HG02571 (cell line): ENCODE results near the gene BBLN.
"Not testable (repeated sequence)": the region's sequence is repeated elsewhere in the genome, so short reads cannot be mapped to it uniquely, and the experiment has no call there.

Source experiments
- ATAC-seq: cut with Tn5 transposase; IDR thresholded peaks from one replicate; pipeline ENCODE4 v1.9.1; 2021; ENCODE audit warnings: mild to moderate bottlenecking, moderate library complexity; ENCODE audit not compliant: unreplicated experiment

Gene BBLN

DNA sequence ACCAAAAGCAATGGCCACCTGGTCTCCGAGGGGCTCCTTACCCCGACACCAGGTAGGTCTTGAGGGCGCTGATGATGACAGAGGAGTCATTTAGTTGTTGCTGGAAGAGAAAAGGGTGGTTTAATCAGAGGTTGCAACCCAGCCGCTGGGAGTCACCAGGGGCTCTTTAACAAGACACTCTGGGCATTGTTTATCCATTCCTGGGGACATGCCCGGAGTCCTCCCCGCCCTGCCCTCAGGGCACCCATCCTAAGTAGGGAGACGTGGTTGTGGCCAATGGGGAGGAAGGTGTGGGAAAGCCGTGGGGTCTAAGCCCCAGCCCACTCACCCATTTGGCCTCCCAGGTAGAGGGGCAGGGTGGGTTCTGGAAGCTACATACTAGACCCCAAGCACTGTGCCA lies 35.6 kb upstream of the BBLN start:
- ATAC-seq = no peak

DNA sequence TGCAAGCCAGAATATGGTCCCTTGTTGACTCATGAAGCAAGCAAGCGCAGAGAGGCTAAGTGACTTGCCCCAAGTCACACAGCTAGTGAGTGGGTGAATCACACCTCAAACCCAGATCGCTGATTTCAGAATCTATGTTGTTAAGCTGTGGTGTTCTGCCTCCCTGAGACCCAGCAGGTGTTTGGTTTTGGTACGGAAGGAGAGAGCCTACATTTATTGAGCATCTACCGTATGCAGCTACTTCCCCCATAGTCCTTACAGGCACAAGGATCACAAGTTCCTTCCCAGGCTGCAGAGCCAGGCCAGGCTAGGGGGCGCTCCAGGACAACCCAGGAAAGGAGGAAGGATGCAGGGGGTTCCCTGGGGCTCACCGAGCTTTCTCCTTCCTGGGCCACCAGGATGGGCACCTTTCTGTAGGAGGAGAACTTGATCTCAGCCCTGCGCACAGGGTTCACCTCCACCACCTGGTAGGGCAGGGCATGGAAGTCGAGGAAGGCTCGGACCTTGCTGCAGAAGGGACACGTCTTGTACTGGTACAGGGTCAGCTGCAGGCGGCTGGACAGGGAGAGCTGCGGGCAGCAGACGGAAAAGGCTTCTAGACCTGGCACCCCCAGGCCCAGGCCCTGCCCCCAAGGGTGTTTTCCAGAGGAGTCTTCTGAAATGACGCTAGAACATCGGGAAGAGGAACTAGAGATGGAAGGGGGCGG lies 35.0 kb upstream of the BBLN start:
- no peak for ATAC-seq

DNA sequence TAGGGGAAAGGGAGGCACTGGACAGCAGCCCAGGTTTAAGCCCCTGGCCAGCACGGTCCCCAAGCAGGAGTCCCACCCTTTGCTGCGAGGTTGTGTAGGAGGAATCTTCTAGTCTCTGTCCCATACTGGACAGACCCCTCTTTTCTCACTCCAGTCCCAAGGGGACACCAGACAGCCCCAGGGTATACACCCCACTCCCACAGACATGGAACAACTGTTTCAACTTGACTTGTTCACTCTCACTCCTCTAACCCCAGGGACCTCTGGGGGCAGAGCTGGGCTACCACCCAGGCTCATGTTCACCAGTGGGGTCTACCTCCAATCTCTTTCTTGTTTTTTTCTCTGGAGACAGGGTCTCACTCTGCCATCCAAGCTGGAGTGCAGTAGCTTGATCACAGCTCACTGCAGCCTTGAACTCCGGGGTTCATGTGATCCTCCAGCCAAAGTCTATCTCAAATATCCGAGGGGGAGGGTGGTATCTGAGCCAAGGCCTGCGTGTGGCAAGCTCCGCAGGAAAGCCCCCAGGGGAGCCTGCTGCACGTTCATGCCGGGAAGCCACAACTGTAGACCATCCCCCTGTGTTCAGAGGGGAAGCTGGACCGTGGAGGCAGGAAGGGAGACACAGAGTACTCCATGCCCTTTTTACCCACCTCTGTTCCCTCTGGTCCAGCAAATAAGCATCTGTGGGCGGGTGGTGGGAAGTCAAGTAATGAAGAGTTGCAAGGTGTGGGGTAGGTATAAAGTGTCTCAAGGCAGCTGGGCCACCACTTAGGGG lies 34.3 kb upstream of the BBLN start:
- no peak for ATAC-seq

DNA sequence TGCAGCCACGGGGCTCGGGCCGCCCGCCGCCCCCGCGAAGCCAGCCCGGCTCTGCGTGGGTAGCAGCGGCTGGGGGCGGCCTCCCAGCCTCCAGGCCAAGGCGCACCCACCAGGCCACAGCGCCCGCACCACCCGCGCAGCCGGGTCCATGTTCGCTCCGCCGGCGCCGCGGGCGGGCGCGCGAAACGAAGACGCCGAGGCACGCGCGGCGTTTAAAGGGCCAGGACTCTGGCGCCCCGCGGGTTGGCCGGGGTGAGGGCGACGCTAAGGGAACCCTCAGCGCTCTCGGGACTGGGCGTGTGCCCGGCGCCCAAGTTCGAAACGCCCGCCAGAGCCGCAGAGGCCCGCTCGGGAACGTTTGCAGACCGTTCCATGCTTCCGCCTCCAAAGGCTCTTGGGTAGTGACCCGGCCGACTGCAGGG lies 32.5 kb upstream of the BBLN start, which contains the start of gene PTGES2:
TSS of gene PTGES2 (minus strand) at position 162 of the 422 bp plus-strand sequence. CDS start at position 150, 12 bp downstream.
- ATAC-seq = peak; percentile 49

DNA sequence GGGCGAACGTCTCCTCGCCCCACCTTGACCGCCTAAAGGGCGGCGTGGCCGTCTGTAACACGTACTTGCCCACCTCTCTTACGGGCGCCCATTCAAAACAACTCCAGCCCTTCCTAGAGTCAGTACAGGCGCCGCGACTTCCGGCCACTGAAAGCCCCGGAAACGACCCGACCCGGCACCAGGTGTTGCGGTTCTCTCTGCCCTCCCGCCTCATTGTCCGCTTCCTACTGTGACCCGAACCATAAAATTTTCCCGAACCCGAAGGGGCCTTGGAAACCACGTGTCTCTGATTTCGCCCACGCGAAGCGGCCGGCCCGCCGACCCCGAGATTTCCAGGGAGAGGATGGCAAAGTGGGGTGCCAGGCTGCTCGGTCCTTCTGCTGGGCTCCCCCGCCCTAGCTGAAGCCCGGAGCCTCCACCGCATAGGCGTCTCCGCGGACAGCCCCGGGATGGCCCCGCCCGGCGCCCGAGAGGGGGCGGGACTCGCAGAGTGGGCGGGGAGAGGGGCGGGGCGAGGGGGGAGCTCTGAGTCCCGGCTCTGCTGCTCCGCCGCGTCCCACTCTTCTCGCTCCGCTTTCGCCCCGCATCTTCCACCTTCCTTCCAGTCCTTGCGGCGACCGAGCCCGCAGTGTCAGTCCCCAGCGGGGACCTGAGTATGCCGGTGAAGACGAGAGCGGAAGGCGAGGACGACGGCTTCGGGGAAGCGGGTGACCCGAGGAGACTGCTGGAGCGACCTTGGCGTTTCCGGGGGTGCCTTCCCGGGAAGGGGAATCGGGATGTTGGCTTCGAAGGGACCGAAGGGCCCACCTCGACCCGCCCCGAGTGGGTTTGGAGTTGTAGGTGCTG lies 31.9 kb upstream of the BBLN start:
- ATAC-seq = peak; percentile 56

DNA sequence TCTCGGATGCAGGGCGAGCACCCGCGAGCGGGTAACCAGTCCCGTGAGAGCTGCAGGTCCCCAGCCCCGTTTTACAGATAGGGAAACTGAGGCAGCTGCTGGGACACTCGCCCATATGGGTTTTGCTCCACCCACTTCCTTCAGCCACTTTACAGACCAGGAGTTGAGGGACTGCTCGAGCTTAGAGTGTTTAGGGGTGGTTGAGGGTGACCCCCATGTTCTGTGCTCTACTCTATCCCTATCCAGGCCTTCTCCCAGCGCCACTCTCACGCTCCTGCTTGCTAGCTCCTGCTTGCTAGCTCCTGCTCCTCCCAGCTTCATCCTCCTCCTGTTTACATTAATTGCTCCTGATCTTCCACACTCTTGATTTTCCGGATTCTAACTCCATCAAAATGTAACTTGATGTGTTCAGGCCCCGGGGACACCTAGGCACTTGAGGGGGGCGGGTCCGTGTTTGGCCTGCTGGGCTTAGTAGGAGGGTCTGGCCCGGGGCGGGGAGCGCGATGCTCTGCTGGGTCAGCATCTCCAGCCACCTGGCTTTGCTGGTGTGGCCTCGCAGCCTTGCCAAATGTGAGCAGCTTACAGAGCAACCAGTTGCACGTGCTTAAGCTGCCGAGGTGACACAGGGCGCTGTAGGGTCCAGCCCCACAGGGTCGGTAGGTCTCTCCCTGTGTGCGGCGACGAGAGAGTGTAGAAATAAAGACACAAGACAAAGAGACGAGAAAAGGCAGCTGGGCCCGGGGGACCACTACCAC lies 31.1 kb upstream of the BBLN start:
- no peak for ATAC-seq

DNA sequence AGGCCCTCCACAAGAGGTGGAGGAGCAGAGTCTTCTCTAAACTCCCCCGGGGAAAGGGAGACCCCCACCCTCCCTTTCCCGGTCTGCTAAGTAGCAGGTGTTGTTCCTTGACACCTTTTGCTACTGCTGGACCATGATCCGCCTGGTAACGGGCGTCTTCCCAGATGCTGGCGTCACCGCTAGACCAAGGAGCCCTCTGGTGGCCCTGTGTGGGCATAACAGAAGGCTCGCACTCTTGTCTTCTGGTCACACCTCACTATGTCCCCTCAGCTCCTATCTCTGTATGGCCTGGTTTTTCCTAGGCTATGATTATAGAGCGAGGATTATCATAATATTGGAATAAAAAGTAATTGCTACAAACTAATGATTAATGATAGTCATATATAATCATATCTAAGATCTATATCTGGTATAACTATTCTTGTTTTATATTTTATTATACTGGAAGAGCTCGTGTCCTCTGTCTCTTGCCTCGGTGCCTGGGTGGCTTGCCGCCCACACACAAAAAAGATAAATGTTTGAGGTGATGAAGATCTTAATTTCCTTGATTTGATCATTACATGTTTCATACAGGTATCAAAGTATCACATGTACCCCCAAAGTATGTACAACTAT lies 30.0 kb upstream of the BBLN start:
- ATAC-seq = not testable (repeated sequence)

DNA sequence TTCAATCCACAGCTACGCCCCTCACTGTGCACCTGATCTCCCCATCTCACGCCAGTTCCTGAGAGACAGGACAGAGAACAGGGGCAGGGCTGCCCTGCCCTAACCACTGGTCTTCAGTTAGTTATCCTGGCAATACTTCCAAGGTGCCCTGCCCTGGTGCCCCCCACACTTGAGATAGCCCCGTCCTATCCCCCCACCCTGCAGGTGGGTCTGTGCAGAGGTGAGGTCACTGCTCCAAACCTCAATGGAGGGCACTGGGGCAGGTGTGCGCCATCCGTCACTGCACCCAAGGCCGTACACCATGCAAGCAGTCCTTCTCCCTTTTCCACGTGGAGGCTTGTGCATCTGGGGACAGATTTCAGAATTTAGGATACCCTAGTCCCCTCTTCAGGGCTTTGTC lies 29.4 kb upstream of the BBLN start:
- not testable (repeated sequence) for ATAC-seq

DNA sequence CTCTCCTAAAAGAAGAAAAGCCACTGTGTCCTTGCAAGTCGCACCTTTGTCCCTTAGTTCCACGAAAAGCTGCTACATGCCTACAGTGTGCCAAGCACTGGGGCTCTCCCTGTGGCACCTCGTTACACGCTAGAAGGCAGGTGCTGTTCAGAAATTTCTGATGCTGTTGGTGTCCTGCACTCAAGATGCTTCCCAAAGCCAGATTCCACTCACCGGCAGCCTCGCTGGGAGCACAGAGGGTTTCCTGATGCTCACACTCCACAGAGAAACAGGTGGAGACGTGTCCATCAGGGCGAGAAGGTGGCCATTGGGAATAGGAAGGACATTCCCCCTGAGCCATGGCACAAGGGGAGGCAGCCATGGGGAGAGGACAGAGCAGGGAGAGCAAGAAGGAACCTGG lies 28.7 kb upstream of the BBLN start:
- not testable (repeated sequence) for ATAC-seq

DNA sequence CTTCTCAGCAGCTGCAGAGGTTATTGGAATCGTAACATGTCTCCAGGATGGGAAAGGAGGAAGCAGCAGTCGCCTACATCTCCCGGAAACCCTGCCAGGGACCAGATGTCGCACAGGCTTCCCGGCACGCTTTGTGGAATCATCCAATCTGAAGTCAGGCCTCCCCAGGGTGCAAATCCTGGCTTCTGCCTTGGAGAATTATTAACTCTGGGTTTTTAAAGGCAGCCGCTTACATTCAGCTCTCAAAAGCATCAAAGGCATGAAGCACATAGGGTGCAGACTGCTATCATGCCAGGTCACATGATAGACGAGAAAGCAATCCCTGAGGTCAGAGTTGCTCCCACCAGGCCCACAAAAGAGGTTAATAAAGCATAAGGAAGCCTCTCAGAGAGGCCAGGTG lies 27.9 kb upstream of the BBLN start:
- ATAC-seq = not testable (repeated sequence)

DNA sequence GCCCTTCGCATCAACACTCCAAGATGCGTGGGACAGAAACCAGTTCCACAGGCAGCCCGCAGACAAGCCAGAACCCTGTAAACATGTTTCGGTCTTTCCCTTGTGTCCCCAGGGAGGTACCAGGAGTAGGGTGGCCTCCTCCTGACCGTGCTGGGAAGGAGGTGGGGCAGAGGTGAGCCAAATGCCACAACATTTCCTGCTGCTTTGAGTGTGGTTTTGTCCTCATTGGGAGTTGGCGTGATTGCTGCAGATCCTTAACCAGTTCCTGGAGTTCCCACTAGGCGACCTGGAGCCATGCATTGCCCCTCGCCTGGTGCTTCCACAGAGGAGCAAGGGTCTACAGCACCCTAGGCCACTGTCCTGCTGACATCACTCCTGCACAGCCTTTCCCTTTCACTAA lies 24.5 kb upstream of the BBLN start:
- ATAC-seq = not testable (repeated sequence)

DNA sequence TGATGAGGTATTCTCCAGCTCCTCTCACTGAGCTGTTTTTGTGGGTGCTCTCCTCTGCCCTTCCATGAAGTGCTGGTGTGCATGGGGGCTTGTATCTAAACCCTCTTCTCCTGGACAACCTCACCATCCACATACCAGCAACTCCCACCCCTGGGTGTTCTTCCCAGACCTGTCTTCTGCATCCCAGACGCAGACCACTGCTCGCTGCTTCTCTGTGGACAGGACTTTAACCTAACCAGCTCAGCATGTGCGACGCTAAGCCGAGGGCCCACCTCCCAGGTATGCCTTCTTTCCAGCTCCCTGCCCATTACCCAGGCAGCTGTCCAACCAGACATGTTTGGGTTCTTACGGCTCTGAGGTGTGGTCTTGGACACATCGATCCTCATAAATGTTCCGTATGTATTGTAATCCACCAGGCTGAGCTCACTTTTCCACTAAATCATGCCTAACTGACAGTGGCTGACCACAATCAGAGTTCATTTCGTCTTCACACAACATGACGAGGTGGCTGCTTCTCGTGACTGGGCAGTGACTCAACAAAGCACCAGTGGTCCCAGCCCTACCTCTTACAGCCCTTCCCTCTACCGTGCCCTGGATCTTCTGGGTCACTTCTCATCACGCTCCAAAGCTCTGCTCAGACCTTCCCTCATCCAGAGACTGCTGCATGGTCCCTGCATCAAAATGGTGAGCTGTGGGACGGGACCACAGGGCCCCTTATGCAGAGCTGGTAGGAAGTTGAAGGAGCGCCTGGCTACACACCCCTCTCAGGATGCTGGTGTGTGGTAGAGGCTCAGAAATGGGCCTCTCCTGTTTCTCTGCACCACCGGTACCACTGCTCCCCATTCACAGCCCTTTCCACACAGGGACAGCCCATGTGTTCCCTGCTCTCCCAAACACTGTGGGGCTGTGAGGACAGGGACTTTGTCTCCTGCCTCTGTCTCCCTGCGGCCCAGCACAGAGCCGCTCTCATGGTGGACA lies 23.0 kb upstream of the BBLN start:
- ATAC-seq = no peak

DNA sequence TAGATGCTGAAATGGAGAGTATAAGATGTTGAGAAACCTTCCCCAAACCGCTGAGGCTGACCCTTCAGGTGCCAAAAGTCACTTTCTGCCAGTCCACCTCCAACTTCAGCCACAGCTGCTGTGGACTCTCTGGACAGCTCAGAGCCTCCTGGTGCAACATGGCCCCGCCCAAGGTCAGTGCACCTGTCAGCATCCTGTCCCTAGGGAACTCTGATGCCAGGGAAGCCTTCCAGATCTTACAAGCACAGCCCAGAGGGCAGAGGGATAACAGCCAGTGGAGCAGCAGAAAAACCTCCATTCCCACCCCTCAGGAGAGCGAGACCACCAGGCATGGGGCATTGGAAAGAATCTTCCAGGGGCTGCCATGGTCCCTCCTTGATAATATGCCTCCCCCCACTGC lies 22.1 kb upstream of the BBLN start:
- no peak for ATAC-seq

DNA sequence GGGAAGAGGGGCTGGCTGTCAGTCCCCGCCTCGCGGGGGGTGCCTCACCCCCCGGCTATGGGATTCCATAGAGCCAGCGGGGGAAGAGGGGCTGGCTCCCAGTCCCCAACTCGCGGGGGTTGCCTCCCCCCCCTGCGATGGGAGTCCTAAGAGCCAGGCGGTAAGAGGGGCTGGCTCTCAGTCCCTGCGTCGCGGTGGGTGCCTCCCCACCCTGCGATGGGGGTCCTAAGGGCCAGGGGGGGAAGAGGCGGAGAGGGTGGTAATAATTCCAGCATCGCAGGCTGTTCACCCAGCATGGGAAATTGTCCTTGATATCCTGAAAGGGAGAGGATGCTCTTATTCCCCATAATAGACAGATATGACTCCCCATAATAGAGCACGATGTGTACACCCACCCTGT lies 20.4 kb upstream of the BBLN start:
- ATAC-seq = no peak

DNA sequence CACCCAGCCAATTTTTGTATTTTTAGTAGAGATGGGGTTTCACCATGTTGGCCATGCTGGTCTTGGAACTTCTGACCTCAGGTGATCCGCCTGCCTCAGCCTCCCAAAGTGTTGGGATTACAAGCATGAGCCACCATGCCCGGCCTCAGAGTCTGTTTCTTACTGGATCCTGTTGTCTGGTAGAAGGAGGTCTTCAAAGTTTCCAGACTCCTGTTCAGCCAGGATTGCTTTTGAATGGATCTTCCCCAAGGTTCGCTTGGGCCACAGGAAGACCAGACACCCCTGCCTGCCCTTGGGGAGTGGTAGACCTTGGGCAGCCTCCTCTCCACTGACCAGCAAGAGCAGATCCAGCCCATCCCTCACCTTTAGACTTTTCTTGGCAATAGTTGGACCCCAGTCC lies 18.5 kb upstream of the BBLN start:
- no peak for ATAC-seq

DNA sequence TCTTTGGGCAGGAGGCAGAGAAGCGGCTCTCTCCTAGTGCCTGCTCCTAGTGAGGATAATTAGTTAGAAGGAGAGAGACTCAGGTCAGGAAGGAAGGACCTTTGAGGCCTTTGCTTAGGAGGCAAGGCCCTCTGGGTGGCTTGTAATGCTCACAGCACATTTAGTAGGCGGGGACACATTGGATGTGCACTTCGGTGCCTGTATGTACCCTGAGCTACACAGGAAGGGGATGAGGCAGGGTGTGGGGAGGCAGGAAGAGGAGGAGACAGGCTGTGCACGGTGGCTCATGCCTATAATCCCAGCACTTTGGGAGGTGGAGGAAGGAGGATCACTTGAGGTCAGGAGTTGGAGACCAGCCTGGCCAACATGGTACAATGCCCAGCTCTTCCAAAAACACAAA lies 18.0 kb upstream of the BBLN start:
- no peak for ATAC-seq

DNA sequence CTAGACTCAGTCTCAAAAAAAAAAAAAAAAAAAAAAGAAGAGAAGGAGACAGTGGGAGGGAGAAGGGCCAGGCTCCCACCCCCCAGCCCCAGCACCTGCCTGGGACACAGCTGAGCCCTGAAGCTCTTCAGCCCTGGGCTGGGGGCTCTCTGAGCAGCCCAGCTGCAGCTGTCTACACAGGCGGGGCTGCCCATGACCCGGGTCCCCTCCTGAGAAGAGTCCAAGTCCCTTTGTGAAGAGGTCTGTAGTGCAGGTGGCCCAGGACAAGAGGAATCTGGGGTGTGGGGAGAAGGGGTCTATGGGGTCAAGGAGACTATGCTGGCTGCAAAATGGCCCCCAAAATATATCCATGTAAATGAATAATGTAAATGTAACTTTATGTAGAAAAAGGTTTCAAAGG lies 17.5 kb upstream of the BBLN start:
- ATAC-seq = no peak

DNA sequence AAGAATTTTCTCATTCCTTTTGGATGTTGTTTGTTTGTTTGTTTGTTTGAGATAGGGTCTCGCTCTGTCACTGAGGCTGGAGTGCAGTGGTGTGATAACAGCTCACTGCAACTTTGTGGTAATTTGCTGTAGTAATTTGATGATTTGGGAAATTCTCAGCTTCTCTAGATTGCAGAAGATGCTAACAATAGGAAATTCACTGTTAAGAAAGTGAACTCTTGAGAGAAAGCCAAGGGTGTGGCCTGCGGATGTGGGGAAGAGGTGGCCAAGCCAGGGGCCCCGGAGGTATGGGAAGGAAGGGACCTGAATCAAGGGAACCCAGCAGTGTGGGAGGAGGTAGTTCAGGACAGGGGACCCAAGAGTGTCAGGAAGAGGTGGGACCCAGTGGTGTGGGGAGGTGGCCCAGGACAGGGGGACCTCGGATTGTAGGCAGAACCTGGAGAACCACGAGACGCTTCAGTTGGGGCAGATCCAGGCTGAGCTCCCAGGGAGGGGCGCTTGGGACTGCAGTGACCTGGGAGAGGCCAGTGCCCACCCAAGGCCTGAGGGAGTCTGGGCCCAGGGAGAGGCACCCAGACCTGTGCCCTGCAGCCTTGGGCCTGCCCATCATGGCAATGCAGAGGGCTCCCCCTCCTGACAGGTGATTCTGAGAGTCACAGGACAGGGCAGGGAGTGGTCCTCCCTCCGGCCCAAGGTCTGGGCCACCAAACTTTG lies 16.4 kb upstream of the BBLN start:
- ATAC-seq = no peak
